BLaER1 (cell line): ENCODE measurements around the gene FILIP1L.
"Not testable (repeated sequence)": the region's sequence is repeated elsewhere in the genome, so short reads cannot be mapped to it uniquely, and the experiment has no call there.

ENCODE experiments used
- H3K27ac ChIP-seq: shearing (Covaris generic); formaldehyde crosslinking; 2 replicates; pipeline ENCODE4 v1.8.1; 2022
- H3K27me3 ChIP-seq: shearing (Covaris generic); formaldehyde crosslinking; 2 replicates; pipeline ENCODE4 v1.8.1; 2022
- H3K36me3 ChIP-seq: shearing (Covaris generic); formaldehyde crosslinking; 2 replicates; pipeline ENCODE4 v1.8.1; 2022
- H3K4me1 ChIP-seq: shearing (Covaris generic); formaldehyde crosslinking; 2 replicates; pipeline ENCODE4 v1.8.1; 2022
- H3K4me2 ChIP-seq: shearing (Covaris generic); formaldehyde crosslinking; 2 replicates; pipeline ENCODE4 v1.8.1; 2022
- H3K4me3 ChIP-seq: shearing (Covaris generic); formaldehyde crosslinking; 2 replicates; pipeline ENCODE4 v1.8.1; 2022
- H3K9ac ChIP-seq: shearing (Covaris generic); formaldehyde crosslinking; 2 replicates; pipeline ENCODE4 v1.8.1; 2022
- H3K9me3 ChIP-seq: shearing (Covaris generic); formaldehyde crosslinking; 2 replicates; pipeline ENCODE4 v1.8.1; 2022
- H4K20me1 ChIP-seq: shearing (Covaris generic); formaldehyde crosslinking; 2 replicates; pipeline ENCODE4 v1.8.1; 2022
- Cebpa-rat ChIP-seq: shearing (Covaris generic); IDR thresholded peaks from 2 replicates; pipeline ENCODE4 v1.8.1; 2022

Gene FILIP1L

GRCh38 chr3:100067589-100067988 lies 46.7 kb downstream of the FILIP1L start:
- Histone ChIP-seq H3K9ac (no peak overlapping the region), H3K27me3 (no peaks in the 10 kb centered on the region), H3K4me3 (no peak overlapping the region), H3K36me3 (no peaks in the 10 kb centered on the region), H3K27ac (no peak overlapping the region), H4K20me1 (no peaks in the 10 kb centered on the region), H3K4me1 (peaks cover 26% of the 10 kb centered on the region), H3K4me2 (no peak overlapping the region), H3K9me3 (0 out of 2 replicates have a peak, but pooled peaks cover 3% of the 10 kb centered on the region)
- TF ChIP-seq Cebpa-rat = no peak

GRCh38 chr3:100063929-100064461 lies 50.3 kb downstream of the FILIP1L start:
- Histone ChIP-seq H3K27ac (no peak overlapping the region), H3K4me1 (peaks cover 3% of the 10 kb centered on the region), H3K4me3 (no peak overlapping the region), H3K9me3 (no peaks in the 10 kb centered on the region), H3K4me2 (no peak overlapping the region), H3K27me3 (no peaks in the 10 kb centered on the region), H3K9ac (no peak overlapping the region), H4K20me1 (no peaks in the 10 kb centered on the region), H3K36me3 (no peaks in the 10 kb centered on the region)
- no peak for TF ChIP-seq Cebpa-rat

GRCh38 chr3:100062665-100063064 lies 51.6 kb downstream of the FILIP1L start:
- no peak for TF ChIP-seq Cebpa-rat
- Histone ChIP-seq H3K9me3 (no peaks in the 10 kb centered on the region), H3K36me3 (no peaks in the 10 kb centered on the region), H3K4me2 (no peak overlapping the region), H4K20me1 (no peaks in the 10 kb centered on the region), H3K4me1 (no peaks in the 10 kb centered on the region), H3K27ac (no peak overlapping the region), H3K27me3 (no peaks in the 10 kb centered on the region), H3K4me3 (no peak overlapping the region), H3K9ac (no peak overlapping the region)

- H3K4me2 ChIP-seq = no peak overlapping the region
Measured at GRCh38 chr3:100060685-100061484, 53.4 kb downstream of the FILIP1L start.

GRCh38 chr3:100059472-100059871 lies 54.8 kb downstream of the FILIP1L start:
- Histone ChIP-seq H3K27ac (no peak overlapping the region), H3K27me3 (no peaks in the 10 kb centered on the region), H3K9ac (no peak overlapping the region), H3K4me3 (no peak overlapping the region), H3K4me1 (no peaks in the 10 kb centered on the region), H3K9me3 (no peaks in the 10 kb centered on the region), H3K36me3 (no peaks in the 10 kb centered on the region; the same call in 1 of the 2 replicates), H3K4me2 (no peak overlapping the region), H4K20me1 (no peaks in the 10 kb centered on the region)
- TF ChIP-seq Cebpa-rat = no peak

More at GRCh38 chr3:100060685-100061484, 53.4 kb downstream of the FILIP1L start:
- no peaks in the 10 kb centered on the region for H3K36me3 ChIP-seq
- no peak for TF ChIP-seq Cebpa-rat
- no peak overlapping the region for H3K9ac ChIP-seq
- H3K4me1 ChIP-seq = no peaks in the 10 kb centered on the region
- no peak overlapping the region for H3K4me3 ChIP-seq
- H3K9me3 ChIP-seq = no peaks in the 10 kb centered on the region
- no peaks in the 10 kb centered on the region for H4K20me1 ChIP-seq
- H3K27me3 ChIP-seq = no peaks in the 10 kb centered on the region
- H3K27ac ChIP-seq = no peak overlapping the region

GRCh38 chr3:100057716-100058575 lies 56.4 kb downstream of the FILIP1L start:
- Histone ChIP-seq H3K4me3 (no peak overlapping the region), H3K9me3 (no peaks in the 10 kb centered on the region), H4K20me1 (no peaks in the 10 kb centered on the region), H3K27me3 (no peaks in the 10 kb centered on the region), H3K4me2 (no peak overlapping the region), H3K27ac (no peak overlapping the region), H3K4me1 (no peaks in the 10 kb centered on the region), H3K36me3 (no peaks in the 10 kb centered on the region; the same call in 1 of the 2 replicates), H3K9ac (no peak overlapping the region)
- TF ChIP-seq Cebpa-rat = no peak

- no peak overlapping the region for H3K27ac ChIP-seq
- no peaks in the 10 kb centered on the region for H3K9me3 ChIP-seq
- H3K27me3 ChIP-seq = no peaks in the 10 kb centered on the region
- no peak overlapping the region for H3K4me2 ChIP-seq
- H3K9ac ChIP-seq = no peak overlapping the region
- no peaks in the 10 kb centered on the region for H3K4me1 ChIP-seq
- H3K4me3 ChIP-seq = no peak overlapping the region
- H4K20me1 ChIP-seq = no peaks in the 10 kb centered on the region
- no peak for TF ChIP-seq Cebpa-rat
- no peaks in the 10 kb centered on the region; the same call in 1 of the 2 replicates for H3K36me3 ChIP-seq
Measured at GRCh38 chr3:100053951-100054620, 60.2 kb downstream of the FILIP1L start.

- not testable (repeated sequence) for H4K20me1 ChIP-seq, H3K27me3 ChIP-seq, H3K36me3 ChIP-seq, H3K9me3 ChIP-seq, H3K27ac ChIP-seq, H3K4me2 ChIP-seq, H3K9ac ChIP-seq, H3K4me3 ChIP-seq
- H3K4me1 ChIP-seq = peaks cover 22% of the 10 kb centered on the region
Measured at GRCh38 chr3:100051513-100051912, 62.8 kb downstream of the FILIP1L start.

GRCh38 chr3:100048248-100048647 lies 66.1 kb downstream of the FILIP1L start:
- Histone ChIP-seq H3K9me3 (no peaks in the 10 kb centered on the region), H3K27me3 (no peaks in the 10 kb centered on the region), H3K4me3 (0 out of 2 replicates have a peak overlapping the region, but pooled peaks have one; percentile 17), H3K4me1 (peaks cover 48% of the 10 kb centered on the region), H3K4me2 (peak overlapping the region; percentile 64), H3K36me3 (no peaks in the 10 kb centered on the region), H4K20me1 (no peaks in the 10 kb centered on the region), H3K9ac (peak overlapping the region; percentile 43), H3K27ac (peak overlapping the region; percentile 53)
- no peak for TF ChIP-seq Cebpa-rat
